EH (cell line): ENCODE data around the gene DNAJC8.

ENCODE experiments used
- DNase-seq: peaks from one replicate; pipeline ENCODE4 v3.0.0-alpha.2; 2015; ENCODE audit warnings: low read depth

The DNAJC8 gene

DNA sequence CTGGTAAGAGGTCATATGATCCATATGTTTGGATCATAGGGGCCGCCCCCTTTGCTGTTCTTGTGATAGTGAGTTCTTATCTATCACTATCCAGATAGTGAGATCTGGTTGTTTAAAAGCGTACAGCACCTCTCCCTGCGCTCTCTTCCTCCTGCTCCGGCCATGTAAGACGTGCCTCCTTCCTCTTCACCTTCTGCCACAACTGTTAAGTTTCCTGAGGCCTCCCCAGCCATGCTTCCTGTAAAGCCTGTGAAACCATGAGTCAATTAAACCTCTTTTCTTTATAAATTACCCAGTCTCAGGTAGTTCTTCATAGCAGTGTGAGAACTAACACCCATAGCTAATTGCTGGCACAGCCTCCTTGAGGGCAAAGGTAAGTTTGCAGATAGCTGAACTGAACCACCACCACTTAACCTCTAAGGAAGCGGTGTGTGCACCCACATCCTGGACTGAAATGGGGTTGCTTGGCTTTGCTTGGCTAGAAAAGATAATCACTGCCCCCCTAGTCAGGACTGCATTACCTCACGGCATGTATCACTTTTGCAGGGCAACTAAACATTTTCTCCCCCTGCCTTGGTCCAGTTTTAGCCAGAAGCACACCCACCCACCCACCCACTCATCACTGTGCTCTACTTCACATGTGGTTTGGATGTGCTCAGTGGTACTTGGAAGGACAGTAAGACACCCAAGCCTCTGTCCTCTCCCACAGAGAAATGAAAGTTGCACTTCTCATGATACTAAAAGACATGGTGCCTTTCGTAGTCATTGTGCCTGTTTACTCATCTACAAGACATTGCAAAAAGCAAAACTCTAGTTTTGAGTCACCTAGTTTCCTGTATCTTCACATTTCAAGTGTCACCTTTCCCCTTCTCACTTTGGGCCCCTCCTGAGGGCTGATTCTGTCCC, 33.2 kb downstream of the DNAJC8 start:
- DNase-seq = no peak

DNA sequence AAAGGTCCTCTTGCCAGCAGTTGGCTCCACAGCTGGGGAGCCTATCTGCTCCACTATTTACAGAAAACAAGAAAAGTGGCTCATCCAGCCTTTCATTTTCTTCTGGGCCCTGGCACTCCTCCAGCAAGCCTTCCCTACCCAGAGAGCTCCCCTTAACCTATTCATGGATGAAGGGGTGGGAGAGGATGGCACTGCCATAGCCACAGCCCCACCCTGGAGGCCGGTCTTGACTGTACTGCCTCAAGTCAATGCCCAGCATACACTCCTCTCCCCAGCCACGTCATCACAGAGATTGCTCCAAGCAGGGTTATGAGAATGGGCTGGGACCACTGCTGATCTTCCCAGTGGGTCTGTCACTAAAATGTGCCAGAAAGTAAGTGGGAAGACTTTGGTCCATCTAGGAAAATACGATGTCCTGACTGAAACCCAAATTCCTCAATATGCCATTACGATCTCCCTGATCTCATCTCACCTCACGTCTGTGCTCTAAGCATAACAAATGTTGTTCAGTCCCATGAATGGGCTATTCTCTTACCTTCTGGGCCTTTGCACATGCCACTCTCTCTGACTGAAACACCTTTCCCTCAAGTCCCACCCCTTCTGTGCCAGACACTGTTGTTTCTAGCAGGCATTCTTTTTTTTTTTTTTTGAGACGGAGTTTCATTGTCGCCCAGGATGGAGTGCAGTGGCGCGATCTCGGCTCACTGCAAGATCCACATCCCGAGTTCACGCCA, 35.0 kb downstream of the DNAJC8 start:
- no peak for DNase-seq

- no peak for DNase-seq
Observed at GRCh38 chr1:28196330-28196729, 36.5 kb downstream of the DNAJC8 start.

DNA sequence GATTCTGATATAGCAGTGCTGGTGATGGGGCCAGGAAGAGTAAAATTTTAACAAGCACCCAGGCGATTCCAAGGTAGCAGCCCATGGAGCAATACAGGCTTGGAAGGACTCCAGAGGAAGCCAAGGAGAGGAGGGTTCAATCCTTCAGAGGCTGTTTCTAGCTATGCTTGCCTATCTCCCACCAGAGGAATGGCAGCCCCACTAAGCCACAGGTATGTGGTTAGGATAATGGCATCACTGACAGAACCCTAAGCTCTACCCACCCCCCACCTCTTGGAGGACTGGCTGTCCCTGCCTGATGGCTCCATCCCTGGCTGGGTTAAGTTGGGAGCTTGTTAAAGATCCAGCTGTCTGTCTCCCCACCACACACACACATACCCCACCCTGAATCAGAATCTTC, 37.0 kb downstream of the DNAJC8 start:
- DNase-seq = no peak

GRCh38 chr1:28194326-28195035, 38.3 kb downstream of the DNAJC8 start:
- no peak for DNase-seq

DNA sequence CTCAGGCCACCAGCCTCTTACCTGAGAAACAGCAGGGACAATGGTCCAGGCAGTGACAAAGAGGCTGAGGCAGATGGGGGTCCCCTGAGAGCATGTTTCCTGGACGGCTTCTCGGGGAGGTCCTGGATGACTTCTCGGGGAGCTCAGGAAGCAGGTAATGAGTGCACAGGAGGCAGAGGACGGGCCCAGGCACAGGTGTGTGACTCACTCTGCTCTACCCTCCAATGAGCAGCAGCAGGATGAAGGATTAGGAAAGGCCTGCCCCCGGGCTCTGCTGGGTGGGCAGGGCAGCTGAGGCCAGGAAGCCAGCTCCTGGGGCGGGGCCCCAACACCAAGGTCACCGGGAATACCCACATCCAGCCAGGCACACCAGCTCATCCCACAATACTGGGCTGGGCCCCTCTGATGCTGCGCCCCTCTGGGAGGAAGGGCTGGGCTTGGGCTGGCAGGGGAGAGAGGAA, 39.1 kb downstream of the DNAJC8 start:
- no peak for DNase-seq

DNA sequence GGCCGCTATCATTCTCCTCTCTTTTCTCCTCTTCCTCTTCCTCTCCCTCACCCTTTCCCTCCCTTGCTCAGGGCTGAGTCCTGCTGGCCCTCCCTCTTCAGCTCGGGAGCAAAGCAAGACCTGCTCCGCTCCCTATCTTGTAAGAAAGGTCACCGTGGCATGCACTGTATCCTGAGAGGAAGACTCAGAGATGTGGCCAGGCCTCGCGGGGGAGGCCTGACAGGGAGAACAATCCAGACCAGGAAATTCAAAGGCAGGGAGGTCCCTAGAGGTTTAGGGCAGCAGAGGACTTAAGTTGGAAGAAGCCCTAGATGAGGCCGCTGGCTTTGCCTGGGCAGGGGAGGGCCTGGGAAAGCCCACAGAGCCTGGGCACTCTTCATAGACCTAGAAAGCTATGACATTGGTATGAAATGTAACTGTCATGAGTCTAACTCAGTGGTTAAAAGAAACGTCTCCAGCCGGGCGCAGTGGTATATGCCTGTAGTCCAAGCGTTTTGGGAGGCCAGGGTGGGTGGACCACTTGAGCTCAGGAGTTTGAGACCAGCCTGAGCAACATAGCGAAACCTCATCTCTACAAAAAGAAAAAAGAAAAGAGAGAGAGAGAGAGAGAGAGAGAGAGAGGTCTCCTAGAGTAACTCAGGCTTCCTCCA, 41.7 kb downstream of the DNAJC8 start:
- no peak for DNase-seq

GRCh38 chr1:28190337-28190979, 42.4 kb downstream of the DNAJC8 start:
- DNase-seq = peak; percentile 50

DNA sequence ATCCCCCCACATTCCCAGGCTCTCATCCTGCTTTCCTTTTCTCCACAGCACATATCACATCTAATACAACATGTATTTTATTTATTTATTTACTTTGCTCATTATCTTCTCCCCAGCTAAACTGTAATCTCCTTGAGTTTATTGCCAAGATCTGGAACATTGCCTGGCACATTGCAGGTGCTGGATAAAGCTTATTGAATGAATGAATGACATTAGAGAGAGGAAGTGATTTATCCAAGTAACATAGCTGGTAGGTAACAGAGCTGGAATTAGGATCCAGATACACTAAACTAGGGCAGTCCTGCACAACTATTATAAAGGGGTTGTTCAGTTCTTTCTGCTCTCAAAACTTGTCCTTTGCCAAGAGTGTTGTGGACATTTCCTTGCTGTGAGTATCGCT, 47.8 kb downstream of the DNAJC8 start:
- no peak for DNase-seq

- no peak for DNase-seq
Observed at GRCh38 chr1:28180306-28181305, 52.2 kb downstream of the DNAJC8 start.

DNA sequence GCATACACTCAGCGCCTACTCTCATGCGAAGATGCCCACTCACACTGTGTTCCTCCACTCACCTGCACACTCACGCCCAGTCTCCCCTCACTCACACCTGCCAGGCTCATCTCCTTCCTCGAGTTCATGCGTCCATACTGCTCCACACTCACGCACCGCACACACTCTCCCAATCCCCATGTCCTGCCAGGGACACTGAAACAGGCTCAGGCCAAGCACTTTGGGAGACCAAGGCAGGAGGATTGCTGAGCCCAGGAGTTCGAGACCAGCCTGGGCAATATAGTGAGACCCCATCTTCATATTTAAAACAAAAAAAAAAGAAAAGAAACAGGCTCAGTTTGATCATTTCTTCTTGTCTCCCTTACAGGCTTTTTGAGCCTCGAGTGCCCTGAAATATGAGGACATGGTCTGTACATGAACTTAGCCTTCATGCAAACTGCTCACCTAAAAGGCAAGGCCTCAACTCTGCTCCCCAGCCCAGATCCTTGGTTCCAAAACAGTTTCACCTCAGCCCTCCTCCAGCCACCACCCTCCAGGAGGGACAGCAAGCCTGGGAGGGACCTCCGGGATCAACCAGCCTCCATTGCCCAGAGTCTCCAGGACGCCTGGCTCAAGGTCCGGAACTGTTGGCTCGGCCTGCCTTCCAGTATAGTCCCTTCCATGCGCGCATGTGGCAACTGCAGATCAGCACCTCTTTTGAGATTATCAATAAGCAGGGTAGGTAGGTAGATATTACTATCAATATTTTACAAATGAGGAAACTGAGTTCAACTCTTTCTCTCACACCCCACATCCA, 53.9 kb downstream of the DNAJC8 start:
- no peak for DNase-seq

DNA sequence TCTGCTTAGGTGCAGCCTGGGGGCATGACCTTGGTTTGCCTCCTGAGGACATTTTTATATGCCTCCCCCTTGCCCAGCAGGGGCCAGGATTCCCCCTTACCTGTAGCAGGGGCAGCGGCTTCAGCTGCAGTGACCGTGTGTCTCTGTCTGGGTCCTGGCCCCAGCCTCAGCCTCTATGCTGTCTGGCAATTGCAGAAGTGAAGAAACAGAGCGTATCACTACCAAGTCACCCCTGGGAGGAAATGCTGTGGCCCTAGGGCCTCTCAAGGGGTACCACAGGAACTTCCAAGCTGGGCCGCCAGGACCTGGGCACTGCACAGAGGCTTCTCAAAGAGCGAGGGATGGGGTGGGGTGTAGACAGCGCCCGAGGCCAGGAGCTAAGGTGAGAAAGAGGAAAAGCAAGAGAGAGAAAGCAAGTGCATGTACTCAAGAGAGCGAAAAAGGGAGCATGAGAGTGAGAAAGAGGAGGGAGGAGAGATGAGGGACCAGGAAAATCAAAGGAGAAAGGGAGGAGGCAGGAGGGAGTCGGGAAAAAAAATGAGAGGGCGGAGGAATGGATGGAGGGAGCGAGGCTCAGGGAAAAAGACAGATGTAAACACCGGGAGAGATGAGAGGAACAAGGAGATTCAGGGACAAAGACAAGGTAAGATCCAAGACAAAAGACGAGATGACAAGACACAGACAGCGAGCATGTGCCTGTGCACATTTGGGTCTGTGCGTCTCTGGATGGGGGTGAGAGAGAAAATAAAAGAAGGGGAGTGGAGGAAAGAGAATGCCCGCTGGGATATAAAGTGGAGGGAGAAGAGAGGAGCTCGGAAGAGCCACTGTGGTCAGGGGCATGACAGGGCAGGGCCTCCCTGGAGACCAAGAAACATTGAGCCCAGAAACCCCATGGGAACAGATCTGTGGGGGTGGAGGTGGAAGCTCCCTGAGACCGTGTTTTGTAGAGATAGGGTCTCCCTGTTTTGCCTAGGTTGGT, 56.0 kb downstream of the DNAJC8 start, which contains the start of gene PTAFR:
Gene PTAFR (minus strand): TSS at position 199 of the 979 bp plus-strand sequence. CDS start 25,669 bp downstream, outside the sequence.
- no peak for DNase-seq

DNA sequence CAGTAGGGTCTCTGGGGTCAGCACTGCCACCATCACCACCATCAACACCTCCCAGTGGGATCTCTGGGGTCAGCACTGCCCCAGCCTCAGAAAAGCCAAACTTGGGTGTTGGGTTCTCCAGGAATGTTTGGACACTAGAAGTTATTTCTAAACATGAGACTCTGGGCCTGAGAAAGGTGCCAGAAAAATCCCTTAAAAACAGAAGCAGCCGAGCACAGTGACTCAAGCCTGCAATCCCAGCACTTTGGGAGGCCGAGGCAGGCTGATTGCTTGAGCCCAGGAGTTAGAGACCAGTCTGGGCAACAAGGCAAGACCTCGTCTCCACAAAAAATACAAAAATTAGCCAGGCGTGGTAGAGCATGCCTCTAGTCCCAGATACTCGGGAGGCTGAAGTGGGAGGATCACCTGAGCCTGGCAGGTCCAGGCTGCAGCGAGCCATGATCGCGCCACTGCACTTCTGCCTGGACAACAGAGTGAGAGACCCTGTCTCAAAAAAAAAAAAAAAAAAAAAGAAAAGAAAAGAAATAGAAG, 56.8 kb downstream of the DNAJC8 start:
- DNase-seq = no peak

DNA sequence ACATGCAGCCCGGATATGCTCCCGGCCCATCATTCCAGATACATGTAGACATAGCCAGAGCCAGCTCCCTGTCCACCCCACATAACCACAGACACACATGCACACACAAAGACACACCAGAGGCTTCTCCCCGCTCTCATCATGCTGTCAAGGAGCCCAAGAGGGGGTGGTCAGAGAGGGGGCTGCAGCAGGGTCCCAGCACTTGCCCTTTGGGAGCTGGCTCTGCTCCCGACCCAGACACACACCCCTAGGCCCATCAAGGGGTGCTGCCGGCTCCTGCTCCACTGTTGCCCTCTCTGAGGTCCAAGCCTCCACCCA, 58.9 kb downstream of the DNAJC8 start:
- DNase-seq = peak; percentile 67

GRCh38 chr1:28173151-28173979, 59.5 kb downstream of the DNAJC8 start:
- DNase-seq = peak; percentile 65

GRCh38 chr1:28172713-28173150, 60.1 kb downstream of the DNAJC8 start:
- peak; percentile 23 for DNase-seq

DNA sequence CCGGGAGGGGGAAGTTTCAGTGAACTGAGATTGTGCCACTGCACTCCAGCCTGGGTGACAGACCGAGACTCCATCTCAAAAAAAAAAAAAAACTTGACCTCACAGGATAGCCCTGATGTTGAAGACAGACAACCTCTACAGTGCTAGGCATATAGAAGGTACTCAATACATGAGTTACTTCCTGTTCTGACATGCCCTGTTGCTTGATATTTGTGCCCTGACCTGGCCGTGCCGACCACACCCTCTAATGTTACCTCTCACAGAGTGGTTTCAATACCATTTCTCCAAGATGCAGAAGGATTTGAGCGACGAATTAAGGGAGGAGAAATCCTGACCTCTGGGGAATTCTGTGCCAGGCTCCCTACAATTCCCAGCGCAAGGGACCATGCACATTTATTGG, 61.6 kb downstream of the DNAJC8 start:
- no peak for DNase-seq
